GM12878 (cell line): ENCODE results near the gene RCC2. TPM values are rescaled to one million over a fixed set of nuclear protein-coding genes. Genes with fewer than 3 reads are reported as not detected.

Experiments used
- ATAC-seq: fragments of 200-7000 bp; cut with Tn5 transposase; 3 replicates; pipeline ENCODE4 v1.9.1; 2020; ENCODE audit warnings: mild to moderate bottlenecking, moderate library complexity
- BruUV-seq: library from RNA; stranded (reverse); fragments of 400-500 nt; replicated peaks from 2 replicates; lab custom pipeline; 2021; lab: Mats Ljungman, UMichigan
- CTCF ChIA-PET: fragments of 300-600 bp; sonication (Branson Sonifier 250); formaldehyde crosslinking; extraction: SDS; loops from one replicate; lab custom pipeline; 2021; ENCODE audit warnings: inconsistent platforms; lab: Yijun Ruan, JAX
- POLR2A ChIA-PET: fragments of 350-600 bp; formaldehyde crosslinking; extraction: SDS; loops from one replicate; lab custom pipeline; 2021; ENCODE audit warnings: inconsistent platforms; lab: Charles Lee
- RAD21 ChIA-PET: fragments of 300-600 bp; sonication (Branson Sonifier 250); formaldehyde crosslinking; loops from one replicate; lab custom pipeline; 2023; ENCODE audit warnings: antibody characterized with exemption; ENCODE audit not compliant: unreplicated experiment; lab: Charles Lee
- SMC1A ChIA-PET: fragments of 300-600 bp; sonication (Branson Sonifier 250); formaldehyde crosslinking; loops from one replicate; lab custom pipeline; 2023; ENCODE audit not compliant: unreplicated experiment, uncharacterized antibody; lab: Charles Lee
- DNase-seq: peaks from one replicate; pipeline ENCODE4 v3.0.0-alpha.2; 2011; ENCODE audit warnings: low read depth, low spot score
- FAIRE-seq: peaks from 3 replicates; lab custom pipeline; 2011; peaks lifted over from hg19 to GRCh38; lab: Jason Lieb, UNC
- H2AFZ ChIP-seq: 2 replicates; pipeline ENCODE4 v1.6.0; 2011; ENCODE audit warnings: low read depth, low read length, control low read depth; ENCODE audit not compliant: control insufficient read depth
- H3K27ac ChIP-seq: 2 replicates; pipeline ENCODE4 v1.5.1; 2011; ENCODE audit warnings: control low read depth; ENCODE audit not compliant: control insufficient read depth, insufficient read depth
- H3K27me3 ChIP-seq, 2 experiments: replicated peaks in 1 of 2; 2 replicates each; pipeline versions ENCODE4 v1.6.0 to v1.6.1; 2011; ENCODE audit warnings: low read length in 1 of 2; ENCODE audit not compliant: control insufficient read depth in 2 of 2, insufficient read depth in 2 of 2
- H3K36me3 ChIP-seq, 2 experiments: 2 replicates each; pipeline ENCODE4 v1.5.1; 2011; ENCODE audit warnings: low read length in 1 of 2; ENCODE audit not compliant: control insufficient read depth in 2 of 2, insufficient read depth in 2 of 2
- H3K4me1 ChIP-seq: 2 replicates; pipeline ENCODE4 v1.6.1; 2011; ENCODE audit warnings: mild to moderate bottlenecking, low read length, moderate library complexity, mixed read lengths; ENCODE audit not compliant: control insufficient read depth, insufficient read depth
- H3K4me2 ChIP-seq: 2 replicates; pipeline ENCODE4 v1.6.0; 2011; ENCODE audit warnings: control low read depth; ENCODE audit not compliant: control insufficient read depth, insufficient read depth
- H3K4me3 ChIP-seq: fragments of 200-600 bp; sonication (generic); 2 replicates; pipeline ENCODE4 v1.5.1; 2016
- H3K79me2 ChIP-seq: 2 replicates; pipeline ENCODE4 v1.6.0; 2011; ENCODE audit warnings: low read length; ENCODE audit not compliant: control insufficient read depth, insufficient read depth
- H3K9ac ChIP-seq: 2 replicates; pipeline ENCODE4 v1.8.0; 2011; ENCODE audit warnings: low read length, control low read depth, mixed read lengths; ENCODE audit not compliant: control insufficient read depth, insufficient read depth
- H3K9me3 ChIP-seq: replicated peaks from 3 replicates; pipeline ENCODE4 v1.5.1; 2011; ENCODE audit warnings: mild to moderate bottlenecking, low read length; ENCODE audit not compliant: control insufficient read depth, insufficient read depth
- H4K20me1 ChIP-seq: 2 replicates; pipeline ENCODE4 v1.6.0; 2011; ENCODE audit not compliant: control insufficient read depth, insufficient read depth
- EZH2 ChIP-seq: IDR thresholded peaks from 2 replicates; pipeline ENCODE4 v1.6.1; 2012; ENCODE audit warnings: low read depth, mild to moderate bottlenecking, control low read depth, inconsistent platforms, low read length, borderline replicate concordance; ENCODE audit not compliant: control insufficient read depth
- IRF5 ChIP-seq: fragments of 450-650 bp; IDR thresholded peaks from 2 replicates; pipeline ENCODE4 v1.6.1; 2017; ENCODE audit warnings: borderline replicate concordance
- KDM1A ChIP-seq: fragments of 200-600 bp; sonication (generic); IDR thresholded peaks from 2 replicates; pipeline ENCODE4 v1.6.1; 2016; ENCODE audit warnings: borderline replicate concordance
- KLF5 ChIP-seq: fragments of 450-650 bp; IDR thresholded peaks from 2 replicates; pipeline ENCODE4 v1.6.1; 2014; ENCODE audit warnings: mild to moderate bottlenecking; ENCODE audit not compliant: partially characterized antibody
- MYC ChIP-seq: IDR thresholded peaks from 2 replicates; pipeline ENCODE4 v1.6.1; 2011; ENCODE audit warnings: mild to moderate bottlenecking, low read length, moderate library complexity, inconsistent platforms; ENCODE audit not compliant: insufficient read depth, insufficient replicate concordance, insufficient read length, severe bottlenecking
- NFIC ChIP-seq: IDR thresholded peaks from 2 replicates; pipeline ENCODE4 v1.6.1; 2012; ENCODE audit warnings: low read depth, mild to moderate bottlenecking, inconsistent platforms, low read length, moderate library complexity
- NFYA ChIP-seq: IDR thresholded peaks from 2 replicates; pipeline ENCODE4 v1.6.1; 2011; ENCODE audit warnings: low read depth, mild to moderate bottlenecking, low read length, improper control_type of control experiment, borderline replicate concordance
- NRF1 ChIP-seq: conservative IDR thresholded peaks from 2 replicates; pipeline ENCODE4 v1.6.1; 2011; ENCODE audit warnings: mild to moderate bottlenecking, low read depth, low read length, improper control_type of control experiment
- RAD51 ChIP-seq: fragments of 450-650 bp; IDR thresholded peaks from 2 replicates; pipeline ENCODE4 v1.6.1; 2016; ENCODE audit warnings: moderate library complexity, mild to moderate bottlenecking, inconsistent platforms
- SMARCA5 ChIP-seq: fragments of 450-650 bp; IDR thresholded peaks from 2 replicates; pipeline ENCODE4 v1.6.1; 2017; ENCODE audit warnings: mild to moderate bottlenecking
- SREBF1 ChIP-seq: IDR thresholded peaks from 2 replicates; pipeline ENCODE4 v1.6.1; 2012; ENCODE audit warnings: mild to moderate bottlenecking, low read length
- YY1 ChIP-seq: IDR thresholded peaks from 2 replicates; pipeline ENCODE4 v1.6.1; 2011; ENCODE audit warnings: low read depth, mild to moderate bottlenecking, low read length
- WGBS: methylation state at CpG from one replicate; pipeline ENCODE4 v1.1.6; 2016; ENCODE audit warnings: low lambda C conversion rate; ENCODE audit not compliant: insufficient replicate concordance, insufficient coverage; ENCODE audit errors: missing lambda C conversion rate; 5-methylcytosine and 5-hydroxymethylcytosine counted together
- in situ Hi-C: fragments of 300-500 bp; cut with MboI; formaldehyde crosslinking; loops from 9 replicates; pipeline ENCODE4 v1.14.3; 2018; ENCODE audit warnings: mixed read lengths
- intact Hi-C: fragments of 100-400 bp; cut with micrococcal nuclease; formaldehyde crosslinking; loops from one replicate; pipeline ENCODE4 v1.14.2; 2022; ENCODE audit not compliant: unreplicated experiment
- polyA plus RNA-seq, 11 experiments: library from polyadenylated mRNA; depleted of rRNA in 4 of 11; unstranded in 6 of 11; stranded (reverse) in 5 of 11; fragments of >200 nt; fragmentation: Nextera tagmentation in 4 of 11; fragmentation: Illumina TruSeq in 1 of 11; extraction: Ambion mirVana in 4 of 11; extraction: Trizol in 1 of 11; gene quantifications; 1 replicate in 1 of 11; 2 replicates in 10 of 11; pipeline versions ENCODE4 v1.2.1 to v1.2.3, GENCODE V29; 2011 to 2016; ENCODE audit warnings: inconsistent platforms in 2 of 11, missing spikeins in 2 of 11, low read depth in 1 of 11
- total RNA-seq, 4 experiments: library from RNA; depleted of rRNA in 3 of 4; stranded (reverse); fragments of >200 nt in 3 of 4; fragmentation: Illumina TruSeq in 1 of 4; extraction: Trizol in 1 of 4; gene quantifications; 2 replicates each; pipeline versions ENCODE4 v1.2.1 to v1.2.3, GENCODE V29; 2013 to 2021

Gene RCC2
- total and polyA plus RNA-seq, 10 of the 15 experiments (the other 5 are each of a cell fraction or from before 2014, with no cell fraction given) = 10.7 to 176 (median 85.5) TPM

GRCh38 chr1:17363771-17364170, 75.7 kb downstream of the RCC2 start:
- DNase-seq (no peak), ATAC-seq (no peak), FAIRE-seq (no peak)
- WGBS = 35% methylated on average over 4 of the region's 4 CpGs
- ChIA-PET RAD21 (no interaction called here), SMC1A (no interaction called here), POLR2A (no interaction called here), CTCF (no interaction called here)
- no peaks in the 10 kb centered on the region for H3K36me3 ChIP-seq
- no peaks in the 10 kb centered on the region for H3K27me3 ChIP-seq
- H3K27ac ChIP-seq = no peak overlapping the region
- no peak overlapping the region for H2AFZ ChIP-seq
- intact Hi-C loops (no loop called here), in situ Hi-C loops (no loop called here)
- H3K9ac ChIP-seq = no peak overlapping the region
- no peaks in the 10 kb centered on the region for H3K79me2 ChIP-seq
- no peaks in the 10 kb centered on the region for H3K9me3 ChIP-seq
- no peak for TF ChIP-seq NFYA
- no peak for TF ChIP-seq RAD51
- no peak for TF ChIP-seq NFIC
- no peak for TF ChIP-seq SREBF1
- no peak for TF ChIP-seq SMARCA5
- no peak for TF ChIP-seq MYC
- TF ChIP-seq KLF5 = no peak
- TF ChIP-seq KDM1A = no peak
- TF ChIP-seq NRF1 = no peak
- no peak for TF ChIP-seq EZH2
- no peak for TF ChIP-seq YY1
- TF ChIP-seq IRF5 = no peak
- BruUV-seq = no TSS peak
- no peaks in the 10 kb centered on the region for H4K20me1 ChIP-seq
- no peak overlapping the region for H3K4me3 ChIP-seq
- no peak overlapping the region for H3K4me2 ChIP-seq
- H3K4me1 ChIP-seq = no peaks in the 10 kb centered on the region
